ENCODE data around the gene ANO8.
A peak's percentile ranks its signal among the peaks of the same experiment; 100 is the strongest.

Gene ANO8

GRCh38 chr19:17327654-17328516, 6.8 kb downstream of the ANO8 start:
- DNase-seq (ENCODE audit: low read depth): peak; percentile 43

GRCh38 chr19:17327068-17327653, 7.5 kb downstream of the ANO8 start:
- DNase-seq (ENCODE audit: low read depth): no peak

GRCh38 chr19:17326595-17326966, 8.1 kb downstream of the ANO8 start:
- DNase-seq (ENCODE audit: low read depth): no peak

- no peak for DNase-seq (ENCODE audit: low read depth)
Measured at GRCh38 chr19:17325881-17326594, 8.6 kb downstream of the ANO8 start.

GRCh38 chr19:17325133-17325532, 9.5 kb downstream of the ANO8 start:
- DNase-seq (ENCODE audit: low read depth): no peak

- no peak for DNase-seq (ENCODE audit: low read depth)
Measured at GRCh38 chr19:17324357-17325114, 10.1 kb downstream of the ANO8 start.

- DNase-seq (ENCODE audit: low read depth): no peak
Measured at GRCh38 chr19:17323964-17324332, 10.7 kb downstream of the ANO8 start.

- no peak for DNase-seq (ENCODE audit: low read depth)
Measured at GRCh38 chr19:17323300-17323963, 11.2 kb downstream of the ANO8 start.

- DNase-seq (ENCODE audit: low read depth): no peak
Measured at GRCh38 chr19:17322854-17323253, 11.8 kb downstream of the ANO8 start.

- no peak for DNase-seq (ENCODE audit: low read depth)
Measured at GRCh38 chr19:17321655-17322489, 12.8 kb downstream of the ANO8 start.

- DNase-seq (ENCODE audit: low read depth): no peak
Measured at GRCh38 chr19:17320435-17320834, 14.2 kb downstream of the ANO8 start.

- DNase-seq (ENCODE audit: low read depth): no peak
Measured at GRCh38 chr19:17319473-17320238, 15.0 kb downstream of the ANO8 start.

- no peak for DNase-seq (ENCODE audit: low read depth)
Measured at GRCh38 chr19:17318966-17319365, 15.7 kb downstream of the ANO8 start.

GRCh38 chr19:17314007-17314593, 20.6 kb downstream of the ANO8 start:
- DNase-seq (ENCODE audit: low read depth): no peak

- DNase-seq (ENCODE audit: low read depth): no peak
Measured at GRCh38 chr19:17312189-17313113, 22.2 kb downstream of the ANO8 start.

- DNase-seq (ENCODE audit: low read depth): no peak
Measured at GRCh38 chr19:17311455-17312188, 23.0 kb downstream of the ANO8 start.

GRCh38 chr19:17309965-17310461, 24.6 kb downstream of the ANO8 start:
- DNase-seq (ENCODE audit: low read depth): no peak

Measured in stimulated activated CD8-positive, alpha-beta memory T cell treated with anti-CD3 and anti-CD28 coated beads, Interleukin-12 subunit alpha, Interleukin-12 subunit beta, amount 100 ng/mL, for 4 hours (primary cell).